WTC11 (cell line): ENCODE measurements around the gene NTRK2. TPM values are rescaled to one million over a fixed set of nuclear protein-coding genes. Genes with fewer than 3 reads are reported as not detected.

Experiments used
- ATAC-seq: fragments of 200-7000 bp; cut with Tn5 transposase; 2 replicates; pipeline ENCODE4 v1.10.0; 2021; ENCODE audit warnings: mild to moderate bottlenecking, moderate library complexity
- CTCF ChIA-PET: fragments of 300-600 bp; sonication (Branson Sonifier 250); formaldehyde crosslinking; loops from one replicate; lab custom pipeline; 2021; ENCODE audit warnings: antibody characterized with exemption; lab: Charles Lee
- POLR2A ChIA-PET: fragments of 350-600 bp; sonication (Branson Sonifier 250); formaldehyde crosslinking; loops from one replicate; lab custom pipeline; 2021; ENCODE audit warnings: antibody characterized with exemption; lab: Charles Lee
- DNase-seq: peaks from one replicate; pipeline ENCODE4 v3.0.0; 2021; ENCODE audit warnings: low spot score
- H3K27ac Mint-ChIP-seq: 2 replicates; pipeline ENCODE4 v1.8.0; 2021; ENCODE audit warnings: mixed read lengths
- H3K27me3 Mint-ChIP-seq: 2 replicates; pipeline ENCODE4 v1.8.0; 2021; ENCODE audit warnings: low read depth, mild to moderate bottlenecking, moderate library complexity, mixed read lengths
- H3K36me3 Mint-ChIP-seq: 2 replicates; pipeline ENCODE4 v1.8.0; 2021; ENCODE audit warnings: mixed read lengths
- H3K4me1 Mint-ChIP-seq: 2 replicates; pipeline ENCODE4 v1.8.0; 2022; ENCODE audit warnings: mixed read lengths
- H3K4me3 Mint-ChIP-seq: 2 replicates; pipeline ENCODE4 v1.8.0; 2021; ENCODE audit warnings: mild to moderate bottlenecking, moderate library complexity, mixed read lengths
- H3K9me3 Mint-ChIP-seq: 2 replicates; pipeline ENCODE4 v1.8.0; 2021; ENCODE audit warnings: mixed read lengths
- CDX4 ChIP-seq: fragments of 250-450 bp; sonication (Bioruptor Pico); IDR thresholded peaks from 2 replicates; pipeline ENCODE4 v1.9.0; 2021; ENCODE audit warnings: moderate library complexity, mild to moderate bottlenecking, inconsistent platforms, borderline replicate concordance
- CREM ChIP-seq: sonication (generic); formaldehyde crosslinking; IDR thresholded peaks from 2 replicates; pipeline ENCODE4 v1.8.1; 2022; ENCODE audit warnings: mild to moderate bottlenecking, missing genetic modification reagents, moderate library complexity
- EMX1 ChIP-seq: fragments of 250-450 bp; sonication (Bioruptor Pico); IDR thresholded peaks from 2 replicates; pipeline ENCODE4 v1.8.0; 2021; ENCODE audit warnings: mild to moderate bottlenecking
- ESRRA ChIP-seq: sonication (generic); formaldehyde crosslinking; IDR thresholded peaks from 2 replicates; pipeline ENCODE4 v1.8.1; 2022; ENCODE audit warnings: mild to moderate bottlenecking, missing genetic modification reagents, borderline replicate concordance
- HMGXB4 ChIP-seq: sonication (generic); formaldehyde crosslinking; IDR thresholded peaks from 2 replicates; pipeline ENCODE4 v1.8.1; 2023; ENCODE audit warnings: mild to moderate bottlenecking, moderate library complexity, missing genetic modification reagents
- KAT7 ChIP-seq: sonication (generic); formaldehyde crosslinking; IDR thresholded peaks from 2 replicates; pipeline ENCODE4 v1.8.1; 2023; ENCODE audit warnings: missing genetic modification reagents, mild to moderate bottlenecking, borderline replicate concordance
- MLX ChIP-seq: sonication (generic); formaldehyde crosslinking; IDR thresholded peaks from 2 replicates; pipeline ENCODE4 v1.8.1; 2023; ENCODE audit warnings: mild to moderate bottlenecking, missing genetic modification reagents, moderate library complexity
- MXD4 ChIP-seq: fragments of 250-450 bp; sonication (Bioruptor Pico); IDR thresholded peaks from 2 replicates; pipeline ENCODE4 v1.8.0; 2021; ENCODE audit warnings: mild to moderate bottlenecking, moderate library complexity, borderline replicate concordance
- MYBL2 ChIP-seq: sonication (generic); formaldehyde crosslinking; IDR thresholded peaks from 2 replicates; pipeline ENCODE4 v1.8.1; 2023; ENCODE audit warnings: mild to moderate bottlenecking, moderate library complexity, missing genetic modification reagents
- NR3C1 ChIP-seq: sonication (generic); formaldehyde crosslinking; conservative IDR thresholded peaks from 2 replicates; pipeline ENCODE4 v1.8.1; 2023; ENCODE audit warnings: low read depth, mild to moderate bottlenecking, missing genetic modification reagents
- OVOL2 ChIP-seq: fragments of 250-450 bp; sonication (Bioruptor Pico); IDR thresholded peaks from 2 replicates; pipeline ENCODE4 v1.9.0; 2021; ENCODE audit warnings: mild to moderate bottlenecking, borderline replicate concordance
- PRDM15 ChIP-seq: sonication (generic); formaldehyde crosslinking; IDR thresholded peaks from 2 replicates; pipeline ENCODE4 v1.8.0; 2022; ENCODE audit warnings: missing genetic modification reagents
- SMAD3 ChIP-seq: sonication (generic); formaldehyde crosslinking; IDR thresholded peaks from 2 replicates; pipeline ENCODE4 v1.8.0; 2022; ENCODE audit warnings: missing genetic modification reagents, mild to moderate bottlenecking, borderline replicate concordance
- ZNF121 ChIP-seq: sonication (generic); formaldehyde crosslinking; IDR thresholded peaks from 2 replicates; pipeline ENCODE4 v1.8.0; 2023; ENCODE audit warnings: missing genetic modification reagents
- ZNF219 ChIP-seq: sonication (generic); formaldehyde crosslinking; IDR thresholded peaks from 2 replicates; pipeline ENCODE4 v1.8.0; 2023; ENCODE audit warnings: missing genetic modification reagents, mild to moderate bottlenecking, borderline replicate concordance
- ZNF232 ChIP-seq: sonication (generic); formaldehyde crosslinking; IDR thresholded peaks from 2 replicates; pipeline ENCODE4 v1.8.0; 2022; ENCODE audit warnings: mild to moderate bottlenecking, missing genetic modification reagents
- ZNF263 ChIP-seq: sonication (generic); formaldehyde crosslinking; IDR thresholded peaks from 2 replicates; pipeline ENCODE4 v1.8.1; 2022; ENCODE audit warnings: low read depth, mild to moderate bottlenecking, moderate library complexity, missing genetic modification reagents
- ZNF671 ChIP-seq: fragments of 250-450 bp; sonication (Bioruptor Pico); IDR thresholded peaks from 2 replicates; pipeline ENCODE4 v1.8.0; 2021; ENCODE audit warnings: mild to moderate bottlenecking
- total RNA-seq: library from RNA; stranded (reverse); gene quantifications from 3 replicates; pipeline ENCODE4 v1.2.3, GENCODE V29; 2021
- TF ChIP-seq, protein P1 (sequence below): sonication (generic); formaldehyde crosslinking; IDR thresholded peaks from 2 replicates; pipeline ENCODE4 v1.8.1; 2023; ENCODE audit warnings: mild to moderate bottlenecking, missing genetic modification reagents, borderline replicate concordance
- TF ChIP-seq, protein P2 (sequence below): sonication (generic); formaldehyde crosslinking; IDR thresholded peaks from 2 replicates; pipeline ENCODE4 v1.8.1; 2023; ENCODE audit warnings: mild to moderate bottlenecking, missing genetic modification reagents

The NTRK2 gene
- total RNA-seq, 1 experiment from 2014 or later: 0.02 TPM

DNA sequence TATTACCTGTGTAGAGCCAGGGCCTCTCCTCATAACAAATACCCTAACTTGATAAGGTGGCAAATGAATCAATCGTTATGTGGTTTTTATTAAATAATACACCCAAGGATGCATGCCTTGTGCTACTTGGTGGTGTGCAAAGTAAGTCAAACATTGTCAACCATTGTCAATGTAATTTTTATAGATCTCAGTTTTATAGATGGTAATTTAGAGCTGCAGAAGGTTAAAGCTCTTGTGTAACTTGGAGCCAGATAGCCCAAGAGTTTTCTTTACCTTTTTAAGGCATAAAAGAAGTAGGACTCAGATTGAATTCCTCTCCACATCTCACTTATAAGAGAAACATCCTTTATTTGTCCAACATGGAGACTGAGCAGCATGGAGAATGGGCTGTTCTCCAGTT lies 304.7 kb downstream of the NTRK2 start:
- CTCF ChIA-PET: no interaction called here
- no peaks in the 10 kb centered on the region for H3K4me1 Mint-ChIP-seq
- H3K4me3 Mint-ChIP-seq: no peak overlapping the region
- no peak overlapping the region for H3K27ac Mint-ChIP-seq
- POLR2A ChIA-PET: no interaction called here
- H3K9me3 Mint-ChIP-seq: no peaks in the 10 kb centered on the region
- peaks cover 4% of the 10 kb centered on the region for H3K27me3 Mint-ChIP-seq
- H3K36me3 Mint-ChIP-seq: no peaks in the 10 kb centered on the region
- TF ChIP-seq NR3C1 (CRISPR knock-in tag) (no peak), MXD4 (CRISPR knock-in tag) (no peak), ZNF121 (CRISPR knock-in tag) (no peak), ZNF671 (no peak), ZNF263 (CRISPR knock-in tag) (no peak), MYBL2 (no peak), ESRRA (CRISPR knock-in tag) (no peak), PRDM15 (CRISPR knock-in tag) (no peak), ZNF219 (CRISPR knock-in tag) (no peak), KAT7 (CRISPR knock-in tag) (no peak), ZNF232 (no peak), OVOL2 (CRISPR knock-in tag) (no peak), SMAD3 (CRISPR knock-in tag) (no peak), CREM (CRISPR knock-in tag) (no peak), MLX (CRISPR knock-in tag) (no peak), CDX4 (no peak), EMX1 (no peak), HMGXB4 (no peak)
- TF ChIP-seq, protein P1, sequence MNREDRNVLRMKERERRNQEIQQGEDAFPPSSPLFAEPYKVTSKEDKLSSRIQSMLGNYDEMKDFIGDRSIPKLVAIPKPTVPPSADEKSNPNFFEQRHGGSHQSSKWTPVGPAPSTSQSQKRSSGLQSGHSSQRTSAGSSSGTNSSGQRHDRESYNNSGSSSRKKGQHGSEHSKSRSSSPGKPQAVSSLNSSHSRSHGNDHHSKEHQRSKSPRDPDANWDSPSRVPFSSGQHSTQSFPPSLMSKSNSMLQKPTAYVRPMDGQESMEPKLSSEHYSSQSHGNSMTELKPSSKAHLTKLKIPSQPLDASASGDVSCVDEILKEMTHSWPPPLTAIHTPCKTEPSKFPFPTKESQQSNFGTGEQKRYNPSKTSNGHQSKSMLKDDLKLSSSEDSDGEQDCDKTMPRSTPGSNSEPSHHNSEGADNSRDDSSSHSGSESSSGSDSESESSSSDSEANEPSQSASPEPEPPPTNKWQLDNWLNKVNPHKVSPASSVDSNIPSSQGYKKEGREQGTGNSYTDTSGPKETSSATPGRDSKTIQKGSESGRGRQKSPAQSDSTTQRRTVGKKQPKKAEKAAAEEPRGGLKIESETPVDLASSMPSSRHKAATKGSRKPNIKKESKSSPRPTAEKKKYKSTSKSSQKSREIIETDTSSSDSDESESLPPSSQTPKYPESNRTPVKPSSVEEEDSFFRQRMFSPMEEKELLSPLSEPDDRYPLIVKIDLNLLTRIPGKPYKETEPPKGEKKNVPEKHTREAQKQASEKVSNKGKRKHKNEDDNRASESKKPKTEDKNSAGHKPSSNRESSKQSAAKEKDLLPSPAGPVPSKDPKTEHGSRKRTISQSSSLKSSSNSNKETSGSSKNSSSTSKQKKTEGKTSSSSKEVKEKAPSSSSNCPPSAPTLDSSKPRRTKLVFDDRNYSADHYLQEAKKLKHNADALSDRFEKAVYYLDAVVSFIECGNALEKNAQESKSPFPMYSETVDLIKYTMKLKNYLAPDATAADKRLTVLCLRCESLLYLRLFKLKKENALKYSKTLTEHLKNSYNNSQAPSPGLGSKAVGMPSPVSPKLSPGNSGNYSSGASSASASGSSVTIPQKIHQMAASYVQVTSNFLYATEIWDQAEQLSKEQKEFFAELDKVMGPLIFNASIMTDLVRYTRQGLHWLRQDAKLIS (CRISPR knock-in tag): no peak
- TF ChIP-seq, protein P2, sequence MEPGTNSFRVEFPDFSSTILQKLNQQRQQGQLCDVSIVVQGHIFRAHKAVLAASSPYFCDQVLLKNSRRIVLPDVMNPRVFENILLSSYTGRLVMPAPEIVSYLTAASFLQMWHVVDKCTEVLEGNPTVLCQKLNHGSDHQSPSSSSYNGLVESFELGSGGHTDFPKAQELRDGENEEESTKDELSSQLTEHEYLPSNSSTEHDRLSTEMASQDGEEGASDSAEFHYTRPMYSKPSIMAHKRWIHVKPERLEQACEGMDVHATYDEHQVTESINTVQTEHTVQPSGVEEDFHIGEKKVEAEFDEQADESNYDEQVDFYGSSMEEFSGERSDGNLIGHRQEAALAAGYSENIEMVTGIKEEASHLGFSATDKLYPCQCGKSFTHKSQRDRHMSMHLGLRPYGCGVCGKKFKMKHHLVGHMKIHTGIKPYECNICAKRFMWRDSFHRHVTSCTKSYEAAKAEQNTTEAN (CRISPR knock-in tag): no peak
- no peak for DNase-seq
- ATAC-seq: no peak
